GM18505 (cell line): ENCODE results near the gene MICU2.

Experiments used
- ATAC-seq: cut with Tn5 transposase; IDR thresholded peaks from one replicate; pipeline ENCODE4 v1.9.1; 2021; ENCODE audit not compliant: unreplicated experiment
- POLR2A ChIP-seq: IDR thresholded peaks from 4 replicates; pipeline ENCODE4 v1.6.1; 2011; ENCODE audit warnings: borderline replicate concordance; ENCODE audit not compliant: insufficient read depth, insufficient read length; ENCODE audit errors: extremely low read depth

The MICU2 gene

DNA sequence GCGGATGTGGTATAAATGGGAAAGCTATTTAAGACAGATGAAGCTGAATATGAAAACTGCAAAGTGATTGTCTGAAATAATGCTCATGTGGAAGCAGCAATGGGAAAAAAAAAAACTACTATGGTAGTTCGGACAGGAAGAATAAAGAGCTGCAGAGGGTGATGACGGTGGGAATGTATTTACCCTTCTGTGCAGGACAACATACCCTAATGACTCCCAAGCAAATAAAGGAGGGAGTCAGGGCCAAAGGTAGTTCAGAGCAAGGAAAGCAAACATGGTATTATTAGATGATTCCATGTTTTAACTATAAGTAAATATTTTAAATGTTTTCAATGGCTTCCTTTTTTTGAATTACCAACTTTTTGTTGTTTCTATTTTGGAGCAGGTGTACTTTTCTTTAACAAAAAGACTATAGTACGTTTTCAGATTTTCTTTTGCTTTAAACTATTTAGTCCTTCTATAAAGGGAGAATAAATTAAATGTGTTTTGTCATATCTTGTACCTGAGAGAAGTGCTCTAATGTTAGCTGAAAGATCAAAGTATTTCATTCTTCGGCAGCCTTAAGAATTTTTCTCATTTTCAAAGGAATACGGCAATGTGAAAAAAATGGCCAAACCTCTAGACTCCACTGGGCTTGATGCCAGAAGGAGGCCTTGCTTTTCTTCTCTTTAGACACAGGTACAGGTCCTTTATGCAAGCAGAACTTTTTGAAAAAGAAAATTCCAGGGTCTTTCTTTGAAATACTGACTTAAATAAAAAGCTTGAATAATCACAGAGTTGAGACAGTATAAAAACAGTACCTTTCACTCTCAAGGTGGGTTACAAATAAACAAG, 77.0 kb downstream of the MICU2 start:
- no peak for ATAC-seq
- no peak for TF ChIP-seq POLR2A

DNA sequence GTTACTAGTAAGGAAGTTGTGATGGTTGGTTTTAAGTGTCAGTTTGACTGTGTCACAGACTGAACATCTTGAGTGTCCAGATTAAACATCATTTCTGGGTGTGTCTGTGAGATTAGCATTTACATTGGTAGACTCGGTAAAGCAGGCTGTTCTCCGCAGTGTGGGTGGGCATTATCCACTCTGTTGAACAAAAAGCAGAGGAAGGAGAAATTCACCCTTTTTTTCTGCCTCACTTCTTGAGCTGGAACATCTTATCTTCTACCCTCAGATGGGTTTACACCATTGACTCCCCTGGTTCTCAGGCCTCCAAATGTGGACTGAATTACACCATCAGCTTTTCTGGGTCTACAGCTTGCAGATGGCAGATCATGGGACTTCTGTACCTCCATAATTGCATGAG, 81.1 kb downstream of the MICU2 start:
- TF ChIP-seq POLR2A, result no peak
- ATAC-seq, result no peak

DNA sequence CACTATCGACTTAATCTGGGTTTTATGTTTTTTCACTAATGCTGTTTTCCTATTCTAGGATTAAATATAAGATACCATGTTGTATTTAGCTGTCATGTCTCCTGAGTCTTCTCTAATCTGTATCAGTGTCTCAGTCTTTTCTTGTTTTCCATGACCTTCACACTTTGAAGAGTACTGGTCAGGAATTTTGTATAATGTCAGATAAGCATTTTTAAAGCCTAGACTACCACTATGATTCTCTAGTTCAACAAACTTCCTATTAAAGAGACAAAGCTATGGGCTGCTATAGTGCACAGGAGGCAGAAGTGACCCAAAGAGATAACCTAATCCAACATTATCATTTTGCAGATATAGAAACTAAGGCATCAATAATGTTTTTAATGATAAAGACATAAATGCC, 81.8 kb downstream of the MICU2 start:
- no peak for ATAC-seq
- no peak for TF ChIP-seq POLR2A

DNA sequence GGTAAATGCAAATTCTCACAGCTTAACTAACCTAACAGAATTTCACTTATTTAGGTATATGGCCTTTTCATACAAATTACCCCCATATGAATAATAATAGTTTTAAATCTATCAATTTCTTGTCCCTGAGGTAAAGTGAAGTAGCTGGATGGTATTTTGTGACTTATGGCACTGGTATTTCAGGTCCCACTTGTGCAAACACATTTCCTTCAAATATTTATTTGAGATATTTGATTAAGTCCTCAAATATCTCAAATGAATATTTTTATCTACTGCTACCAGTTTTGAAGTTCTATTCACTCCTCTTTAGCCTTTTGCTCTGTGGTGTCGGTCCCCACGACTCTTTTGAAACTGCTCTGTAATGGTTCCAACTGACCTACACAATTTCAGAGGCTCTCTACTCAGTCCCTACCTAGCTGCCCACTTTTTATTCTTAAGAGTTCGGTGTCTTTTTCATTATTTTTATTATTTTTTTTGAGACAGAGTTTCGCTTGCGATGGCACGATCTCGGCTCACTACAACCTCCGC, 85.3 kb downstream of the MICU2 start:
- no peak for TF ChIP-seq POLR2A
- ATAC-seq, result no peak

DNA sequence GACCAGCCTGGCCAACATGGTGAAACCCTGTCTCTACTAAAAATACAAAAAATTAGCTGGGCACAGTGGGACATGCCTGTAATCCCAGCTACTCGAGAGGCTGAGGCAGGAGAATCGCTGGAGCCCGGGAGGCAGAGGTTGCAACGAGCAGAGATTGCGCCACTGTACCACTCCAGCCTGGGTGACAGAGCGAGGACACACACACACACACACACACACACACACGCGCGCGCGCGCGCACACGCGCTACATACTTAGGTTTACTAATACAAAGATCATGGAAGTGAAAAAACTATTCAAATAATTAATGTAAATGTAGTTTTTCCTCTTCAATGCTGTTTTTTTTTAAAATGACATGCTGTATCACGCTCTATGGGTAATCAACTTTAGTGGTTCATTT, 86.4 kb downstream of the MICU2 start:
- TF ChIP-seq POLR2A, result no peak
- ATAC-seq, result no peak

DNA sequence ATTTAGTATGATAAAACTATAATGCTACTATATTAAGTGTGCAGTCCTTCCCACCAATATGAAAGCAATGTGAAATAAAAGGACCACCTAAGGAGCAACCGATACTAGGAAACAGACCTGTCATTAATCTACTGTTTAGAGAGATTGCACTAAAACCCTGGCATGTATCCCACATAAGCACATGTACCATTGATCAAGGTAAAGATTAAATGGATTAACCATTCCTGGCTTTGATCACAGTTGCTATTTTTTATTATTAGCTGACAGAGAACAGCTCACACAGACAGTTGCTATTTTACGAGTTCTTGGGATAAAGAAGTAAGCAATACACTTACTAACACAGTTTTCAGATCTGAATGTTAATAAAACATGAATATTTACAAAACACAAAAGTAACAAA, 87.2 kb downstream of the MICU2 start:
- ATAC-seq, result no peak
- no peak for TF ChIP-seq POLR2A

DNA sequence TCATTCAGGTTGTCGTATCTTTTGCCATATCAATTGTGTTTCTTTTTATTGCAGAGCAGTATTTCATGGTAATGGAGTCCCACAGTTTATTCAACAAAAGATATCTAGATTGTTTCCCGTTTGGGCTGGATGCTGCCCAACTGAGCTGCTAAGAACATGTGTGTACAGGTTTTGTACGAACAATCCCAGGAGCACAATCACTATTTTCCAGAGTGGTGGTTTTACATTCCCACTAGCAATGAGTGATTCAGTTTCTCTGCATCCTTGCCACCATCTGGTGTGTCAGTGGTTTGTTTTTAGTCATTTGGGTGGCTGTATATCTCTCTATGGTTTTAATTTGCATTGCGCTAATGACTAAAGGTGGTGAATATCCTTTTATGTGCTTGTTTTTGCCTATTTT, 92.1 kb downstream of the MICU2 start:
- ATAC-seq, result no peak
- TF ChIP-seq POLR2A, result no peak

DNA sequence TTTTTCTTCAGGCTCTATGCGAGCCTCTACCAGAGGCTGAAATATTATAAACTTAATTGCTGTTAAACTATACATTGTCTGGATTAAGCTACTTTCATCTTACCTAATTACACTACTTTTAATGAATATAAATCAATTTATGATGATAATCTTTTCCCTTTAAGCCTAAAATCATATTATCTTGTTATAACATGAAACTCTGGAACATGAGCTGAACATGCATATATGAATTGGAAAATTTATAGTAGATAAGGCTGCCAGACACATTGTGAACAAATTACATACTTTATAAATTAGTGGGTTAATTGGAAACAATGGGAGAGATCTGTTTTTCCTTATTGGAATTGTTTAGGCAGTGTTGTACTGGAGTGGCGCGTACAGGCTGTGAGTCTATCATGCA, 99.6 kb downstream of the MICU2 start:
- no peak for TF ChIP-seq POLR2A
- no peak for ATAC-seq

DNA sequence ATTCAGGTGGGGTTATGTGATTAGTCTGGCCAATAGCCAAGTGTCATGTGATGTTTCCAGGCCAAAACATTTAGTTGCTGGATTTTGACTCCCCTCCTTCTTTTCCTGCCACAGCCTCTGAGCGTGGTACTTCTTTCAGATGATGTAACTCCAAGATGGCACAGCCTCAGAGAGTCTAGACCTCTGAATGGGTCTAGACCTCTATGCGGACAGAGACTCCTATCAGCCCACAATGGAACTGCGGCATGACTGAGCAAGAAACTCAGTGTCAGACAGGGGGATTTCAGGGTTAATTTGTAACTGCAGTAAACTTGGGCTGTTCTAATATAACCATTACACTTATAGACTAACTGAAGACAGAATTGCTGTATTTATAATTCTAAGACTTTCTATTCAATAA, 102.3 kb downstream of the MICU2 start:
- TF ChIP-seq POLR2A, result no peak
- ATAC-seq, result no peak

DNA sequence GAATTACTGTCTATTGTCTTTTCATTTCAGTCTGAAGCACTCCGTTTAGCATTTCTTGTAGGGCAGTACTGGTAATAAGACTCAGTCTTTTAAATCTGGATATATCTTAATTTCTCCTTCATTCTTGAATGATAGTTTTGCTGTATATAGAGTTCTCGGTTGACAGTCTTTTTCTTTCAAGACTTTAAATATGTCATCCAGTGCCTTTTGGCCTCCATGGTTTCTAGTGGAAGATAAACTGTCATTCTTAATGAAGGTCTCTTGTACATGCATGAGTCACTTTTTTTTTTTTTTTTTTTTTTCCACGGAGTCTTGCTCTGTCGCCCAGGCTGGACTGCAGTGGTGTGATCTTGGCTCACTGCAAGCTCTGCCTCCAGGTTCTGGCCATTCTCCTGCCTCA, 117.6 kb downstream of the MICU2 start:
- no peak for TF ChIP-seq POLR2A
- no peak for ATAC-seq

DNA sequence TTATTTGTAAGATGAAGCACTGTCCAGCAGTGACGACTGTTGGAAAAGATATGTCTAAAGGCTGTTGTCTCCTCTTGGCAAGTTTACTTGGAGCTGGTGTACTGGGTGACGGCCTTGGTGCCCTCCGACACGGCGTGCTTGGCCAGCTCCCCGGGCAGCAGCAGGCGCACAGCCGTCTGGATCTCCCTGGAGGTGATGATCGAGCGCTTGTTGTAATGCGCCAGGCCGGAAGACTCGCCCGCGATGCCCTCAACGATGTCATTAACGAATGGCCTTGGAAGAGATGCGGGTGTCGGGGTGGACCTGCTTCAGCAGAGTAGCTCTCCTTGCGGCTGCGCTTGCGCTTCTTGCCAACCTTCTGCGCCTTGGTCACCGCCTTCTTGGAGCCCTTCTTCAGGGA, 120.2 kb downstream of the MICU2 start:
- ATAC-seq, result no peak
- TF ChIP-seq POLR2A, result no peak

DNA sequence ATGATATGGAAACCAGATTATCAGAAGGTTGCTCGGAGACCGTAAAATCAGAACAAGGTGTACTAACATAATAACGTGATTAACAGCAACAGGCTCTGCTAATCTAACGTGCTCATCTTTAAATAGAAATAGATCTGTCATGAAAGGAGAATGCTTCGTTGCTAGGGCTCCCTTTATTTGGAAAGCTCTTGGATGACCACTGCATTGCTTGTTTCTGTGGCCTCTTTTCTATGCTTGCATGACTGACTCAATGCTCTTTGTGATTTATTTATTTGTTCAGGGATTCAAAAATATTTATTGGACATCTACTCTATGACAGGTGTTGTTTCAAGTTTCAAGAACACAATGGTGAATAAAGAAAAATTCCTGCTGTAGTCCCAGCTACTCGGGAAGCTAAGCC, 122.6 kb downstream of the MICU2 start:
- no peak for TF ChIP-seq POLR2A
- no peak for ATAC-seq

DNA sequence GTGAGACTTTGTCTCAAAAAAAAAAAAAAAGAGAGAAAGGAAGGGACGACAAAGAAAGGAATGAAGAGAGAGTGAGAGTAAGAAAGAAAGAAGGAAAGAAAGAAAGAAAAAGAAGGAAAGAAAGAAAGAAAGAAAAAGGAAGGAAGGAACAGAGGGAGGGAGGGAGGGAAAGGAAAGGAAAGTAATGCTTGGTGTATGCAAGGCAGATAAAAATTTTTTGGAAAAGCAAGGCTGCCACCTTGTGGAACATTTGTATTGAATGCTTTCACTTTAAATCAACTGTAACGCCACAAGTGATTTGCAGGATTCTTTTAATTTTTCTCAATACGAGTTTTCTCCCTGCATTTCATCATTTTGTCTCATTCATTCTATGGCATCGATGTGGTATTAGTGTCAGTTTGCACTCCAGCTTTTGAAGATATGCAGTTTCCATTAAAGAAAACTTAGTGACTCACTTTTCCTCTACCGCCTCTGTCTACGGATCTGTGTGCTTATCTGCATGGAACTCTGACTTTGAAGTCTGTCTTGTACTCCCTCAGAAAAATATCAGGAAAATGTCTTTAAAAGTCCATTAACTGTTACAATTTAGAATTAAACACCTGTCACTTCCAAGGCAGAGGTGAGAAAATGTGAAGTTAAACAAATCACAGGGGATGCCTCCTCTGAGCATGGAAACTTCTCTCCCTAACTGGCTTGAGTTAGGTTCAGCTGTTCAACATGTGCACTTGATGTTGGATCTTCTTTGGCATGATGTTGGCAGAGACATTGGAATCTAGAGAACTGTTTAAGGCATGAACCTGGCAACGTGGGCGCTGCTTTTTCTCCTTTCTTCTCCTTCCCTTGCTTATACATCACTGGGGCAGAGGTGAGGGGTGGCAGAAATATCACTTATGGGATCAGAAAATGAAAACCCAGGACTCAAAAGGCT, 124.8 kb downstream of the MICU2 start:
- no peak for TF ChIP-seq POLR2A
- ATAC-seq, result no peak
